Keratinocyte (primary cell): Measurements from ENCODE around the gene SMURF2. TPM values are rescaled to one million over a fixed set of nuclear protein-coding genes. Genes with fewer than 3 reads are reported as not detected.

Experiments
- DNase-seq: peaks from one replicate; pipeline ENCODE4 v3.0.0-alpha.2; 2011; ENCODE audit warnings: low read depth, missing footprints, low spot score
- FAIRE-seq: peaks from 2 replicates; lab custom pipeline; 2011; peaks lifted over from hg19 to GRCh38; lab: Jason Lieb, UNC
- H2AFZ ChIP-seq: 2 replicates; pipeline ENCODE4 v1.6.0; 2012; ENCODE audit warnings: low read length, control low read depth, inconsistent platforms; ENCODE audit not compliant: control insufficient read depth
- H3K27ac ChIP-seq: 2 replicates; pipeline ENCODE4 v1.5.1; 2011; ENCODE audit warnings: low read length; ENCODE audit not compliant: control insufficient read depth, insufficient read depth
- H3K27me3 ChIP-seq: 3 replicates; pipeline ENCODE4 v1.6.0; 2011; ENCODE audit warnings: low read length; ENCODE audit not compliant: control insufficient read depth, insufficient read depth; ENCODE audit errors: extremely low read depth
- H3K36me3 ChIP-seq, 2 experiments: 2 replicates in 1 of 2; 3 replicates in 1 of 2; pipeline ENCODE4 v1.5.1; 2011; ENCODE audit warnings: low read length in 2 of 2, mild to moderate bottlenecking in 1 of 2; ENCODE audit not compliant: control insufficient read depth in 2 of 2, insufficient read depth in 2 of 2; ENCODE audit errors: extremely low read depth in 1 of 2
- H3K4me1 ChIP-seq: 3 replicates; pipeline ENCODE4 v1.5.1; 2011; ENCODE audit warnings: low read length; ENCODE audit not compliant: control insufficient read depth, insufficient read depth; ENCODE audit errors: extremely low read depth
- H3K4me2 ChIP-seq: 3 replicates; pipeline ENCODE4 v1.6.0; 2011; ENCODE audit warnings: low read depth, low read length; ENCODE audit not compliant: control insufficient read depth, insufficient read depth; ENCODE audit errors: extremely low read depth
- H3K4me3 ChIP-seq, 3 experiments: fragments of 200-600 bp in 1 of 3; sonication (generic) in 1 of 3; 2 replicates in 2 of 3; 3 replicates in 1 of 3; pipeline ENCODE4 v1.5.1; 2011 to 2016; ENCODE audit warnings: low read length in 3 of 3, mild to moderate bottlenecking in 3 of 3, control low read depth in 2 of 3, inconsistent platforms in 1 of 3, low read depth in 1 of 3, mixed read lengths in 1 of 3, mixed run types in 1 of 3, moderate library complexity in 1 of 3; ENCODE audit not compliant: control insufficient read depth in 2 of 3, insufficient read depth in 2 of 3; ENCODE audit errors: extremely low read depth in 1 of 3
- H3K79me2 ChIP-seq: 2 replicates; pipeline ENCODE4 v1.6.0; 2012; ENCODE audit warnings: low read length; ENCODE audit not compliant: control insufficient read depth, insufficient read depth
- H3K9ac ChIP-seq: 3 replicates; pipeline ENCODE4 v1.6.0; 2011; ENCODE audit warnings: low read length; ENCODE audit not compliant: control insufficient read depth, insufficient read depth; ENCODE audit errors: extremely low read depth
- H3K9me1 ChIP-seq: 3 replicates; pipeline ENCODE4 v1.6.0; 2011; ENCODE audit warnings: low read length; ENCODE audit not compliant: control insufficient read depth, insufficient read depth; ENCODE audit errors: extremely low read depth
- H3K9me3 ChIP-seq: 2 replicates; pipeline ENCODE4 v1.5.1; 2012; ENCODE audit warnings: low read depth, low read length; ENCODE audit not compliant: control insufficient read depth
- H4K20me1 ChIP-seq: 3 replicates; pipeline ENCODE4 v1.6.0; 2011; ENCODE audit warnings: low read length; ENCODE audit not compliant: control insufficient read depth, insufficient read depth; ENCODE audit errors: extremely low read depth
- EZH2 ChIP-seq: IDR thresholded peaks from one replicate; pipeline ENCODE4 v1.6.1; 2012; ENCODE audit warnings: inconsistent platforms, mild to moderate bottlenecking, low read length, moderate library complexity
- dilution Hi-C: fragments of 300-500 bp; cut with MboI; formaldehyde crosslinking; loops from one replicate; pipeline ENCODE4 v1.7.0; 2020; ENCODE audit warnings: low sequenced_read_pairs; ENCODE audit not compliant: extremely low pct_ligation_motif_present
- polyA plus RNA-seq, 5 experiments: library from polyadenylated mRNA; depleted of rRNA in 3 of 5; stranded (reverse) in 3 of 5; stranded (forward) in 1 of 5; unstranded in 1 of 5; fragments of >200 nt; gene quantifications; 1 replicate in 1 of 5; 2 replicates in 3 of 5; 3 replicates in 1 of 5; pipeline versions ENCODE4 v1.2.1 to v1.2.3, GENCODE V29; 2011 to 2012; ENCODE audit warnings: missing spikeins in 2 of 5, low read depth in 1 of 5, low replicate concordance in 1 of 5
- TF ChIP-seq, protein P1 (sequence below), 3 experiments: IDR thresholded peaks in 1 of 3; conservative IDR thresholded peaks in 1 of 3; optimal IDR thresholded peaks in 1 of 3; 2 replicates in 2 of 3; 3 replicates in 1 of 3; pipeline versions ENCODE3 to v1.5.1; 2011; ENCODE audit warnings: low read length in 3 of 3, mild to moderate bottlenecking in 3 of 3, moderate library complexity in 2 of 3, control low read depth in 1 of 3, inconsistent platforms in 1 of 3; ENCODE audit not compliant: insufficient read depth in 2 of 3; ENCODE audit errors: extremely low read depth in 1 of 3

SMURF2 gene
- polyA plus RNA-seq, 1 donor (not counting 4 experiments of a cell fraction or from before 2014, with no cell fraction given): 128 TPM

DNA sequence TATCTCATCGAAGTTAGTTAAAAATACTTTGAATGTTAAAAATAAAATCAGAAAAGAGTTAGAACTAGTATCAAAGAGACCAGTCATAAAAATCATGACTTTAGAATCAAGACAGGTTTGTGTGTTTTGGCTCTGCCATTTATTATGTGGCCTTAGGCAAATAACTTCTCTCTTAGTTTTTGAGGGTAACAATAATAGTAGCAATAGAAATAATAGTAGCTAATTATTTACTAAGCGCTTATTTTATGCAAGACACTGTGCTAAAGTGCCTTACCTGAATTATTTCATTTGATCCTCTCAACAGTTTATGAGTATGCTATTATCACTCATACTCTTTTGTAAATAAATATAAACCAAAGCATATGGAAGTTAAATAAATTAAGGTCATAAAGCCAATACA, 77.0 kb downstream of the SMURF2 start:
- H4K20me1 ChIP-seq: peaks cover 9% of the 10 kb centered on the region
- H3K9ac ChIP-seq: no peak overlapping the region
- H3K9me1 ChIP-seq: no peaks in the 10 kb centered on the region
- DNase-seq (no peak), FAIRE-seq (no peak)
- H3K36me3 ChIP-seq: peaks cover 17 to 33% of the 10 kb centered on the region in 2 experiments
- no peak overlapping the region for H3K4me2 ChIP-seq
- no peaks in the 10 kb centered on the region for H3K4me1 ChIP-seq
- H3K27me3 ChIP-seq: no peaks in the 10 kb centered on the region
- no peaks in the 10 kb centered on the region for H3K9me3 ChIP-seq
- H3K27ac ChIP-seq: no peak overlapping the region
- H3K4me3 ChIP-seq: no peak overlapping the region
- no peak overlapping the region for H2AFZ ChIP-seq
- TF ChIP-seq, protein P1, sequence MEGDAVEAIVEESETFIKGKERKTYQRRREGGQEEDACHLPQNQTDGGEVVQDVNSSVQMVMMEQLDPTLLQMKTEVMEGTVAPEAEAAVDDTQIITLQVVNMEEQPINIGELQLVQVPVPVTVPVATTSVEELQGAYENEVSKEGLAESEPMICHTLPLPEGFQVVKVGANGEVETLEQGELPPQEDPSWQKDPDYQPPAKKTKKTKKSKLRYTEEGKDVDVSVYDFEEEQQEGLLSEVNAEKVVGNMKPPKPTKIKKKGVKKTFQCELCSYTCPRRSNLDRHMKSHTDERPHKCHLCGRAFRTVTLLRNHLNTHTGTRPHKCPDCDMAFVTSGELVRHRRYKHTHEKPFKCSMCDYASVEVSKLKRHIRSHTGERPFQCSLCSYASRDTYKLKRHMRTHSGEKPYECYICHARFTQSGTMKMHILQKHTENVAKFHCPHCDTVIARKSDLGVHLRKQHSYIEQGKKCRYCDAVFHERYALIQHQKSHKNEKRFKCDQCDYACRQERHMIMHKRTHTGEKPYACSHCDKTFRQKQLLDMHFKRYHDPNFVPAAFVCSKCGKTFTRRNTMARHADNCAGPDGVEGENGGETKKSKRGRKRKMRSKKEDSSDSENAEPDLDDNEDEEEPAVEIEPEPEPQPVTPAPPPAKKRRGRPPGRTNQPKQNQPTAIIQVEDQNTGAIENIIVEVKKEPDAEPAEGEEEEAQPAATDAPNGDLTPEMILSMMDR (optimal IDR thresholded peaks at IDR 0.05 in 1 of 3, IDR thresholded peaks at IDR 0.05 in 1 of 3, conservative IDR thresholded peaks at IDR 0.05 in 1 of 3; ENCODE audit: extremely low read depth in 1 of 3, insufficient read depth in 2 of 3, low read length in 3 of 3): no peak
- TF ChIP-seq EZH2: no peak
- peaks cover 46% of the 10 kb centered on the region for H3K79me2 ChIP-seq
- dilution Hi-C loops: no loop called here

- TF ChIP-seq, protein P1 (optimal IDR thresholded peaks at IDR 0.05 in 1 of 3, IDR thresholded peaks at IDR 0.05 in 1 of 3, conservative IDR thresholded peaks at IDR 0.05 in 1 of 3; ENCODE audit: extremely low read depth in 1 of 3, insufficient read depth in 2 of 3, low read length in 3 of 3): no peak
- no peak for TF ChIP-seq EZH2
- Histone ChIP-seq H3K9ac (no peak overlapping the region), H3K79me2 (peaks cover 45% of the 10 kb centered on the region), H3K4me3 (no peak overlapping the region), H3K27me3 (no peaks in the 10 kb centered on the region), H3K36me3 (peaks cover 17 to 40% of the 10 kb centered on the region in 2 experiments), H3K9me1 (no peaks in the 10 kb centered on the region), H3K27ac (no peak overlapping the region), H3K4me1 (no peaks in the 10 kb centered on the region), H3K4me2 (no peak overlapping the region), H4K20me1 (peaks cover 12% of the 10 kb centered on the region), H2AFZ (no peak overlapping the region), H3K9me3 (no peaks in the 10 kb centered on the region)
- FAIRE-seq (no peak), DNase-seq (no peak)
- dilution Hi-C loops: no loop called here
Measured at GRCh38 chr17:64583038-64583437, 79.1 kb downstream of the SMURF2 start.
